Spleen (tissue), 7 donors: ENCODE results near the gene NKX6-2.

Experiments used
- POLR2A ChIP-seq, 3 donors: fragments of 450-650 bp; IDR thresholded peaks; one replicate each; pipeline ENCODE4 v1.5.1; 2017; ENCODE audit warnings: antibody characterized with exemption in 3 of 3, mild to moderate bottlenecking in 1 of 3
- TF ChIP-seq, protein P1 (sequence below), 11 experiments: fragments of 200-600 bp in 7 of 11; fragments of 450-650 bp in 4 of 11; sonication (generic) in 4 of 11; IDR thresholded peaks in 8 of 11; conservative IDR thresholded peaks in 3 of 11; 1 replicate in 7 of 11; 2 replicates in 4 of 11; pipeline versions ENCODE4 v1.4.0 to v1.8.0; 2016 to 2021; ENCODE audit warnings: antibody characterized with exemption in 11 of 11, inconsistent platforms in 4 of 11, mild to moderate bottlenecking in 1 of 11
- donor health status: DM: no; HTN: no; CAD: no; lungs with moderate emphysema.
- donor health status: DM: no; HTN: no; CAD: no.
- donor health status: DM: no; HTN: no; CAD: no.

GRCh38 chr10:132733926-132734325 lies 52.0 kb downstream of the NKX6-2 start:
- no peak for TF ChIP-seq POLR2A (IDR thresholded peaks at IDR 0.05)
- TF ChIP-seq, protein P1, sequence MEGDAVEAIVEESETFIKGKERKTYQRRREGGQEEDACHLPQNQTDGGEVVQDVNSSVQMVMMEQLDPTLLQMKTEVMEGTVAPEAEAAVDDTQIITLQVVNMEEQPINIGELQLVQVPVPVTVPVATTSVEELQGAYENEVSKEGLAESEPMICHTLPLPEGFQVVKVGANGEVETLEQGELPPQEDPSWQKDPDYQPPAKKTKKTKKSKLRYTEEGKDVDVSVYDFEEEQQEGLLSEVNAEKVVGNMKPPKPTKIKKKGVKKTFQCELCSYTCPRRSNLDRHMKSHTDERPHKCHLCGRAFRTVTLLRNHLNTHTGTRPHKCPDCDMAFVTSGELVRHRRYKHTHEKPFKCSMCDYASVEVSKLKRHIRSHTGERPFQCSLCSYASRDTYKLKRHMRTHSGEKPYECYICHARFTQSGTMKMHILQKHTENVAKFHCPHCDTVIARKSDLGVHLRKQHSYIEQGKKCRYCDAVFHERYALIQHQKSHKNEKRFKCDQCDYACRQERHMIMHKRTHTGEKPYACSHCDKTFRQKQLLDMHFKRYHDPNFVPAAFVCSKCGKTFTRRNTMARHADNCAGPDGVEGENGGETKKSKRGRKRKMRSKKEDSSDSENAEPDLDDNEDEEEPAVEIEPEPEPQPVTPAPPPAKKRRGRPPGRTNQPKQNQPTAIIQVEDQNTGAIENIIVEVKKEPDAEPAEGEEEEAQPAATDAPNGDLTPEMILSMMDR (IDR thresholded peaks at IDR 0.05 in 8 of 11, conservative IDR thresholded peaks at IDR 0.05 in 3 of 11), result no peak
